Cardiac fibroblast (primary cell): Measurements from ENCODE around the gene H2BK1.
A peak's percentile ranks its signal among the peaks of the same experiment; 100 is the strongest.

Experiments
- DNase-seq, 2 donors: peaks; one replicate each; pipeline versions ENCODE4 v3.0.0 to v3.0.0-alpha.2; 2010; ENCODE audit warnings: low read depth in 2 of 2
- H3K4me3 ChIP-seq, 2 donors: replicated peaks in 1 of 2; 1 replicate in 1 of 2; 2 replicates in 1 of 2; pipeline ENCODE4 v1.5.1; 2011; ENCODE audit warnings: low read depth in 2 of 2, low read length in 2 of 2, mild to moderate bottlenecking in 2 of 2, moderate library complexity in 1 of 2
- CTCF ChIP-seq: IDR thresholded peaks from one replicate; pipeline ENCODE4 v1.5.1; 2011; ENCODE audit warnings: low read depth, mild to moderate bottlenecking, low read length, inconsistent platforms

H2BK1 gene

GRCh38 chr7:151249034-151249731, 38.9 kb upstream of the H2BK1 start:
- peak; percentile 64 to 72 for DNase-seq
- TF ChIP-seq CTCF = no peak
- peak overlapping the region; percentile 29 to 33 for H3K4me3 ChIP-seq

GRCh38 chr7:151248346-151249033, 38.2 kb upstream of the H2BK1 start, which contains the start of gene SMARCD3:
Gene SMARCD3 (minus strand): TSS chr7:151248694. CDS start chr7:151248562, 132 bp downstream.
- DNase-seq = peak; percentile 45 to 77
- TF ChIP-seq CTCF = no peak
- H3K4me3 ChIP-seq = peak within 1 kb of the TSS; percentile 64 to 79

DNA sequence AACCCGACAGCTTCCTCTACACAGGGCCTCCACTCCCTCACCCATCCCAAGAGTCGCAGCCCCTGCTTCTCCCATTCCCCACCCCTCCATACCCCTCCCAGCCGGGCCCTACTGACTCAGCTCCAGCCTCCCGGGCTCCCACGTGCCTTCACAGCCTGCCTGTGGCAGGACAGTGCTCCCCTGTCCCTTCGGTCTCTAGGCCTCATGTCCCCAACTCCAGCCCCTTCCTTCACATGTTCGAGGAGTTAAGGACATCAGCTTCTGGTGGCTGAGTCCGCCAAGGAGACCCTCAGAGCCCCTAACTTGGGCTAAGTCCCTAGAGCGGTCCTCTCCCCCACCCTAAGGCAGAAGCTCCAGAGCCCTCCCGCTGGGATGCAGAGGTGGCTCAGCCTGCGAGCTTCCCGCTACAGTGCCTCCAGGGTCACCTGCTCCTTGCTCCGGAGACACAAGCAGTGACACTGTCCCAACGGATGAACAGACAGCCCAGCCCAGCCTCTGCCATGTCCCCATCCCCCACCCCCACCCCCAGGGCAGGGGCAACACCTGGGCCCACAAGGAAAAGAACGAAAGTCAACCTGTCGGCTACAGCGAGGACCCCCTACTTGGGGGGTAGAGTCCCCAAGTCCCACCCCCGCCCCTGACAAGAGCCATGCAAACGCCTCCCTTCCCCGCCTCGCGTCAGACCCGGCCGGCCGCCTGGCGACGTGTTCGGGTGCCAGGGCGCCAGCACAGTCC, 37.5 kb upstream of the H2BK1 start:
- no peak for TF ChIP-seq CTCF
- H3K4me3 ChIP-seq = peak overlapping the region; percentile 64 to 79
- DNase-seq = no peak

- H3K4me3 ChIP-seq = peak overlapping the region; percentile 64 to 79
- no peak for DNase-seq
- no peak for TF ChIP-seq CTCF
Observed at GRCh38 chr7:151246851-151247580, 36.7 kb upstream of the H2BK1 start.

DNA sequence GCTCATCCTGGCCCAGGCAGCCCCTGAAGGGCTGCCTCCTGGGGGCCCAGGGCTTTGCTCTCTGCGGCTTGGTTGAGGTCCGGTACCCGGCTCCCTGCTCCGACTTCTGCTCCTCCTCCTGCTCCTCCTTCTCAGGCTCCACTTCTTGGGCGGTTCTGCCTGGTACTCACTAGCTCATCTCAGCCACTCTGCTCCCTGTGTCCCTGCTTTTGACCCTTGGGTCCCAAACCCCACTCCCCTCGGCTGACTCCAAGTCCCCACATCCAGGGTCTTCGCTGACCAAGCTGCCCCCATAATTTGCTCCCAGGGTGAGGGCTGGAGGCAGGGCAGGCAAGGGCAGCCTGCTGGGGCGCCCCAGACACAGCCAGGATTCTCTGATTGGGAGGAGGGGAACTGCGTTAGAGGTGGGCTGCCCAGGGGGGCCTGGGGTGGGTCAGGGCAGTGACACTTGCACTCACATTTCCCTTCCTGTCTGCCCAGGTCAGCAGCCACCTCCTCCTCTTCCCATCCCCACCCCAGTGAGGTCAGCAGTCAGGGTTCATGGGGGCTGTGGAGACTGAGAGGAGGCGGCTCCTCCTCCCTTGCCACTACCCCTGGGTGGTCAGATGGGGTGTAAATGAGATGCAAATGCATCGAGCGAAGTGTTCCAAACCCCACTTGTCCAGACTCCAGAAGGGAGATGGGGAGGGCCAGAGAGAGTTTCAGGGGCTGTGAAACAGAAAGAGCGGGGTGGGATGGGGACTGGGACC, 36.0 kb upstream of the H2BK1 start:
- no peak overlapping the region for H3K4me3 ChIP-seq
- TF ChIP-seq CTCF = no peak
- no peak for DNase-seq
